GM21737 (cell line): ENCODE results near the gene PPIH.
"Not testable (repeated sequence)": the region's sequence is repeated elsewhere in the genome, so short reads cannot be mapped to it uniquely, and the experiment has no call there.

Source experiments
- ATAC-seq: cut with Tn5 transposase; IDR thresholded peaks from one replicate; pipeline ENCODE4 v1.9.1; 2021; ENCODE audit warnings: mild to moderate bottlenecking, moderate library complexity; ENCODE audit not compliant: unreplicated experiment

The PPIH gene

GRCh38 chr1:42657981-42658876 is at the start of gene PPIH:
TSS of gene PPIH (plus strand) at chr1:42658423. CDS start at chr1:42658447, 24 bp downstream.
- peak; percentile 93 for ATAC-seq

- no peak for ATAC-seq
Observed at GRCh38 chr1:42613803-42614131, 44.5 kb upstream of the PPIH start.

- ATAC-seq: no peak
Observed at GRCh38 chr1:42618866-42619265, 39.4 kb upstream of the PPIH start.

- no peak for ATAC-seq
Observed at GRCh38 chr1:42620307-42620706, 37.9 kb upstream of the PPIH start.

- not testable (repeated sequence) for ATAC-seq
Observed at GRCh38 chr1:42621180-42621579, 37.0 kb upstream of the PPIH start.

- not testable (repeated sequence) for ATAC-seq
Observed at GRCh38 chr1:42627205-42627604, 31.0 kb upstream of the PPIH start.

GRCh38 chr1:42639116-42639515 is 19.1 kb upstream of the PPIH start:
- ATAC-seq: no peak

- no peak for ATAC-seq
Observed at GRCh38 chr1:42646056-42646455, 12.2 kb upstream of the PPIH start.

GRCh38 chr1:42657201-42657600 is 1.0 kb upstream of the PPIH start:
- no peak for ATAC-seq

- ATAC-seq: no peak
Observed at GRCh38 chr1:42658877-42659337, 684 bp downstream of the PPIH start.

GRCh38 chr1:42660907-42661500 is 2.8 kb downstream of the PPIH start:
- ATAC-seq: no peak

- no peak for ATAC-seq
Observed at GRCh38 chr1:42669936-42670335, 11.7 kb downstream of the PPIH start.

- ATAC-seq: no peak
Observed at GRCh38 chr1:42670425-42670824, 12.2 kb downstream of the PPIH start.

GRCh38 chr1:42674214-42674613 is 16.0 kb downstream of the PPIH start:
- no peak for ATAC-seq

- no peak for ATAC-seq
Observed at GRCh38 chr1:42674682-42675081, 16.5 kb downstream of the PPIH start.

GRCh38 chr1:42675467-42675866 is 17.2 kb downstream of the PPIH start:
- ATAC-seq: no peak

- no peak for ATAC-seq
Observed at GRCh38 chr1:42676534-42677087, 18.4 kb downstream of the PPIH start.

GRCh38 chr1:42679364-42679983 is 21.3 kb downstream of the PPIH start:
- ATAC-seq: no peak

GRCh38 chr1:42680055-42680454 is 21.8 kb downstream of the PPIH start:
- ATAC-seq: no peak

- no peak for ATAC-seq
Observed at GRCh38 chr1:42680921-42681683, 22.9 kb downstream of the PPIH start.
